D721Med (cell line): ENCODE data around the gene NOS2.

ENCODE experiments used
- DNase-seq: peaks from one replicate; pipeline ENCODE4 v3.0.0; 2011; ENCODE audit warnings: low spot score; ENCODE audit not compliant: insufficient read length
- FAIRE-seq: peaks from 2 replicates; lab custom pipeline; 2011; peaks lifted over from hg19 to GRCh38; lab: Jason Lieb, UNC
- CTCF ChIP-seq: IDR thresholded peaks from 2 replicates; pipeline ENCODE4 v1.5.1; 2012; ENCODE audit warnings: mild to moderate bottlenecking, control low read depth; ENCODE audit not compliant: insufficient read depth; ENCODE audit errors: missing control alignments

Gene NOS2

GRCh38 chr17:27805520-27806146 is 5.3 kb upstream of the NOS2 start:
- DNase-seq (peak; percentile 73), FAIRE-seq (peak; percentile 89)
- peak; percentile 99 for TF ChIP-seq CTCF

GRCh38 chr17:27804113-27804512 is 3.8 kb upstream of the NOS2 start:
- no peak for TF ChIP-seq CTCF
- no peak for FAIRE-seq
- no peak for DNase-seq

GRCh38 chr17:27802962-27803680 is 2.8 kb upstream of the NOS2 start:
- DNase-seq (no peak), FAIRE-seq (no peak)
- no peak for TF ChIP-seq CTCF

GRCh38 chr17:27802033-27802432 is 1.7 kb upstream of the NOS2 start:
- no peak for TF ChIP-seq CTCF
- no peak for DNase-seq
- no peak for FAIRE-seq

GRCh38 chr17:27798376-27798775 is 2.0 kb downstream of the NOS2 start:
- FAIRE-seq (no peak), DNase-seq (no peak)
- TF ChIP-seq CTCF, result no peak

GRCh38 chr17:27797390-27798091 is 2.8 kb downstream of the NOS2 start:
- TF ChIP-seq CTCF, result peak; percentile 30
- FAIRE-seq (no peak), DNase-seq (no peak)
